Coronary artery (tissue), 2 donors: Measurements from ENCODE around the gene TSSK6.

Experiments
- DNase-seq: peaks from one replicate; pipeline ENCODE4 v3.0.0-alpha.2; 2017; ENCODE audit warnings: low spot score
- H3K27ac ChIP-seq, 2 donors: fragments of 200-600 bp; sonication (generic); one replicate each; pipeline ENCODE4 v1.5.1; 2016 to 2019
- H3K4me3 ChIP-seq: fragments of 200-600 bp; sonication (generic); 2 replicates; pipeline ENCODE4 v1.5.1; 2016; ENCODE audit warnings: mild to moderate bottlenecking, moderate library complexity
- CTCF ChIP-seq: fragments of 200-600 bp; sonication (generic); IDR thresholded peaks from one replicate; pipeline ENCODE4 v1.5.1; 2019; ENCODE audit warnings: antibody characterized with exemption

The TSSK6 gene

GRCh38 chr19:19465436-19466070, 49.8 kb downstream of the TSSK6 start:
- DNase-seq: no peak
- no peak for TF ChIP-seq CTCF
- Histone ChIP-seq H3K27ac (no peak overlapping the region), H3K4me3 (no peak overlapping the region)

- DNase-seq: no peak
- no peak for TF ChIP-seq CTCF
- Histone ChIP-seq H3K27ac (peak overlapping the region; percentile 47 to 77), H3K4me3 (peak overlapping the region; percentile 58)
Observed at GRCh38 chr19:19464339-19465098, 50.8 kb downstream of the TSSK6 start.
